Stimulated activated CD4-positive, alpha-beta T cell treated with anti-CD3 and anti-CD28 coated beads, TNF-alpha, amount 100 ng/mL, for 24 hours (primary cell): ENCODE results near the gene PTPN2.

ENCODE experiments used
- DNase-seq, 3 experiments: peaks; one replicate each; pipeline ENCODE4 v3.0.0-alpha.2; 2020; ENCODE audit warnings: low read depth in 3 of 3

The PTPN2 gene

GRCh38 chr18:12747530-12748315, 136.3 kb downstream of the PTPN2 start:
- no peak for DNase-seq

DNA sequence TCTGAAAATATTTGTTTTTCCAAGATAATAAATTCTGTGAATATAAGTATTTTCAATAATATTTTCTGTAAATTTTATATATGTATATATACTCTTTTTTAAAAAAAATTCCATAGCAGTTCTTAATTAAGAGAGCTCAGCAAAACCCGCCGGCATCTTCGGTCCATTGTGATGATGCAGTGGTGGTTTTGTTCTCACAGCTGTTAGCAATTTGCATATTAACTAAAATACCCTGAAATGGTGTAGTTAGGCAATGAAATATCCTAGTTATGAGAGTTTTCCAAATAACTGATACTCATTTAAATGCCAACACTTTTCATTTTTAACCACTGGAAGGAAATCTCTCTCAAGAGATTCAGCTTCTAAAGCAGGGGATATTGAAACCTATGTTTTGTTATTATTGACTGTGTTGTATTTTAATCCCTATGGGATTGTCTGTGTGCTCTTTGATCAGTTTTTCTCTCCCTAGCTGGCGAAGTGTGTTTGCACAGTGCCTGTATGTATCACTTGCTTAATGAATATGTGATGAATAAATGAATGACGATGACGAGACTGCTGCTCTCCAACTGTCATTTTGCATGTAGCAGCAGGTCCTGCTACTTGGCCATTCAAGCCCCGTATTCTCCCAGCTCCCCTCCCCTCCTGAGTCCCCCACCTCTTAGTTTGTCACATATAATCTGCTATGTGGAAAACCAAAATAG, 138.8 kb downstream of the PTPN2 start:
- DNase-seq: no peak

GRCh38 chr18:12744103-12744502, 139.9 kb downstream of the PTPN2 start:
- no peak for DNase-seq

GRCh38 chr18:12742453-12742852, 141.6 kb downstream of the PTPN2 start:
- DNase-seq: no peak
